Mesenteric fat pad (tissue), 1 donor: Measurements from ENCODE around the gene HAUS7. TPM values are rescaled to one million over a fixed set of nuclear protein-coding genes. Genes with fewer than 3 reads are reported as not detected.

Experiments used
- DNase-seq: peaks from one replicate; pipeline ENCODE4 v3.0.0-alpha.2; 2020; ENCODE audit warnings: low spot score
- total RNA-seq: library from RNA; stranded (reverse); fragmentation: NEBNext Ultra II Directional; extraction: Animal tissue kit (Norgen Biotek cat#: 25700); gene quantifications from one replicate; pipeline ENCODE4 v1.2.1, GENCODE V29; 2021
- donor health status: DM: yes; HTN: yes; CAD: no.

HAUS7 gene
- total RNA-seq, 1 donor from 2014 or later = 22.1 TPM

- no peak for DNase-seq
Measured at GRCh38 chrX:153440556-153441135, 29.7 kb downstream of the HAUS7 start.

- no peak for DNase-seq
Measured at GRCh38 chrX:153439977-153440376, 30.4 kb downstream of the HAUS7 start.

GRCh38 chrX:153438532-153438931 lies 31.8 kb downstream of the HAUS7 start:
- no peak for DNase-seq

- DNase-seq = no peak
Measured at GRCh38 chrX:153435845-153436244, 34.5 kb downstream of the HAUS7 start.

DNA sequence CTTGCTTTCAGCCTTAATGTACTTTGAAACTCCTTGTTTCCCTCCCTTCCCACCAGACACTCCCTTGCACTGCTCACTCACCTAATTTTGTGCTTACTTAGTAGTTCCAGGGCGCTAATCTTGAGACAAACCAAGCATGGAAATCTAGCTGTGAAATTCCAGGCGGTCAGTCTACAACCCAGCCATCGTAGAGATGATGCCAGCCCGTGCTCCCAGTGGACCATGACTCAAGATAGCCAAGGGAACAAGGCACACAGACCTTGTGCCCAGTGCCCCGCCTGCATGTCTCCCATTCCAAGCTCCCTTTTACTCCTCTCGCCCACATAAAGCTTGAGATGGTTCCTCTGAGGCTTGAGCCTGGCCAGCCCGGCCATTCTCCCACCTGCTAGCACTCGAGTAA lies 35.6 kb downstream of the HAUS7 start:
- DNase-seq = no peak

- no peak for DNase-seq
Measured at GRCh38 chrX:153433781-153434285, 36.5 kb downstream of the HAUS7 start.

DNA sequence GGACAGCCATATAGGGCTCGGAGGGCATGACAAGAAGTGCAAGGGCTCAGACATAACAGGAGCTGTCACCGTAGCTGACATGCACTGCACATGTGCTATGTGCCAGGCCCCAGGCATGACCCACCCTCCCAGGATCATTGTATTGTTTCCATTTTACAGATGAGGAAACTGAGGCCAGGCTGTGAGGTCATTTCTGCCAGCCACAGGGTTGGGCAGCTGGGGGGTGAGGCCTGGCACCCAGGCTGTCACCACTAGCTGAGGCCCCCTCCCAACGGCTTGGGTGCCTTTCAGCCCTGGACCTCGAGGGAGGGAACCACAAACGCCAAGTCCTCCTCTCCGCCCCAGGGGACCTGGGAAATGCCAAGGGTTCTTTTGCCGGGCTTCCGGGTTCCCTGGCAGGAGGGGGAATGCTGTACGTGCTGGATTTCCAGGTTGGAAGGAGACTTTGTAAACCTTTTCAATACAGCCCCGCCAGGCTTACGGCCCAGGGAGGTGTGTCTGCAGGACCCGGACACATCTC lies 37.2 kb downstream of the HAUS7 start:
- no peak for DNase-seq

DNA sequence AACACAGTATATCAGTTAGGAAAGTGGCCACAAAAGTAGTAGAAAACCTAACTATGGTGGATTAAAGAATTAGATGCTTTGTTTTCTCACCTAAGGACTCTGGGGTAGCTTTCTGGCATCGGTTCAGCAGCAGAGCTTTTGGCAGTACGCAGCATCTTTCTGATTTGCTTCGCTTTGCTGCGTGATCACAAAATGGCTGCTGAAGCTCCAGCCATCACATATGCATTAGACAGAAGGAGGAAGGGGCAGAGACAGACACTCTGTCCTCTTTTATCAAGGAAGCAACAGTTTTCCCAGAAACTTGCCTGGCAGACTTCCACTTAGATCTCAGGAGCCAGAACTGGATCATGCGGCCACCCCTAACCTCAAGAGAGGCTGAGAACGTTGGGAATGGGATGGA lies 39.6 kb downstream of the HAUS7 start:
- no peak for DNase-seq

GRCh38 chrX:153426204-153426603 lies 44.2 kb downstream of the HAUS7 start:
- no peak for DNase-seq

DNA sequence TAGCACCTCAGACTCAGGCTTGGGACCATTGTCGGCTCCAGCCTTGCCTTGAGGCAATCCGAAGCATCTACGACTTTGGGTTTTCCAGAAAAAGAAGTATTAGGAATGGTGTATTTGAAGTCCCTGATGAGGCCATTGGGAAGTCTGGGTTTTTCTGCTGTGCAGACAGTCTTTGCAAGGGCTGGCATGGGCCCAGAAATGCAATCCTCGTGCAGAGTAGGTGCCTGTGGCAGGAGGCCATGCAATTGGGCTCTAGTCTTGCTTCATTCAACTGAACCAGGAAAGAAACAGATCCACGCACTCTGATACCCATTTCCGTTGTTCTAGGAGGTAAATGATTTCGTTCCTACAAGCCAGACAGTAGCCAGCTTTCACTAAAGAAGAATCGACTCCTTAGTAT lies 46.7 kb downstream of the HAUS7 start:
- no peak for DNase-seq

GRCh38 chrX:153421856-153422255 lies 48.5 kb downstream of the HAUS7 start:
- DNase-seq = no peak

- no peak for DNase-seq
Measured at GRCh38 chrX:153420851-153421599, 49.4 kb downstream of the HAUS7 start.

DNA sequence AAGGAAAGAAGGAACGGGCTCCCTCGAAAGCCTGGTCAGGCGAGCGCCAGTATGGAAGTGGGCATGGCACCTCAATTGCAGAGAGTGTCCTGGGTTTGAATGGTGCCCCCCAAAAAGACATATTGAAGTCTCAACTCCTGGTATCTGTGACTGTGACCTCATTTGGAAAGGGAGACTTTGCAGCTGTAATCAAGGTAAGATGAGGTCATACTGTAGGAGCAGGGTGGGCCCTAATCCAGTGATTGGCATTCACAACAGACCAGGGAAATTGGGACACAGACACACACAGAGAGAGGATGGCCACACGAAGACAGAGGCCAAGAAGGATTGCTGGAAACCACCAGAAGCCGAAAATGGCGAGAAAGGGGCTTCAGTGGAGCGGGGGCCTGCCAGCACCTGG lies 52.7 kb downstream of the HAUS7 start:
- no peak for DNase-seq

- DNase-seq = no peak
Measured at GRCh38 chrX:153416781-153417450, 53.5 kb downstream of the HAUS7 start.

DNA sequence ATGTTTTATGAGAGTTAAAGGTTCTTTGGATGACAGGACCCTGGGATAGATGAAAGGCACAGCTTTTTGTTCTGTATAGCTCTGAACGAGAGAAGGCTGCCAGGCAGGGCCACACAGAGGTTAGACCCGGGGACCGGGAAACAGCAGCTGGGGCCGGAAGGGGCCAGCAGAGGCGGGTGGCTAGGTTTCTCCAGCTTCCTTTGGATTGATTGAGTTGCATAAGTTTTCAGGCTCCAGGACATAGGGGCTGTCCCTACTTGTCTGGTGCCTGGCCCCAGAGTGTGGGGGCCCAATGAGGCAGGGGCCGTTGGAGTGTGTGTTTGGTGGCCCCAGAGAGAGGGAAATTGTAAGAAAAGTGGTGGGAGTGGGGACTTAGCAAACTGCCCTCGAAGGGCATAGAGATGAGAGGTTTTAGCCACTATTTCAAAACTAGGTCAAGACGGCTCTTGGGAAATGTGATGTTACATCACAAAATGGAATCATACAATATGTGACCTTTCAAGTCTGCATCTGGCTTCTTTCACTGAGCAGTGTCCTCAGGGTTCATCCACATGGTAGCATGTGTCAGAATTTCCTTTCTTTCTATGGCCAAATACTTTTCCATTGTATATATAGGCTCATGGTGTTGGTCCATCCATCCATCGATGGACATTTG lies 55.4 kb downstream of the HAUS7 start:
- DNase-seq = no peak

GRCh38 chrX:153413731-153414130 lies 56.6 kb downstream of the HAUS7 start:
- DNase-seq = no peak

DNA sequence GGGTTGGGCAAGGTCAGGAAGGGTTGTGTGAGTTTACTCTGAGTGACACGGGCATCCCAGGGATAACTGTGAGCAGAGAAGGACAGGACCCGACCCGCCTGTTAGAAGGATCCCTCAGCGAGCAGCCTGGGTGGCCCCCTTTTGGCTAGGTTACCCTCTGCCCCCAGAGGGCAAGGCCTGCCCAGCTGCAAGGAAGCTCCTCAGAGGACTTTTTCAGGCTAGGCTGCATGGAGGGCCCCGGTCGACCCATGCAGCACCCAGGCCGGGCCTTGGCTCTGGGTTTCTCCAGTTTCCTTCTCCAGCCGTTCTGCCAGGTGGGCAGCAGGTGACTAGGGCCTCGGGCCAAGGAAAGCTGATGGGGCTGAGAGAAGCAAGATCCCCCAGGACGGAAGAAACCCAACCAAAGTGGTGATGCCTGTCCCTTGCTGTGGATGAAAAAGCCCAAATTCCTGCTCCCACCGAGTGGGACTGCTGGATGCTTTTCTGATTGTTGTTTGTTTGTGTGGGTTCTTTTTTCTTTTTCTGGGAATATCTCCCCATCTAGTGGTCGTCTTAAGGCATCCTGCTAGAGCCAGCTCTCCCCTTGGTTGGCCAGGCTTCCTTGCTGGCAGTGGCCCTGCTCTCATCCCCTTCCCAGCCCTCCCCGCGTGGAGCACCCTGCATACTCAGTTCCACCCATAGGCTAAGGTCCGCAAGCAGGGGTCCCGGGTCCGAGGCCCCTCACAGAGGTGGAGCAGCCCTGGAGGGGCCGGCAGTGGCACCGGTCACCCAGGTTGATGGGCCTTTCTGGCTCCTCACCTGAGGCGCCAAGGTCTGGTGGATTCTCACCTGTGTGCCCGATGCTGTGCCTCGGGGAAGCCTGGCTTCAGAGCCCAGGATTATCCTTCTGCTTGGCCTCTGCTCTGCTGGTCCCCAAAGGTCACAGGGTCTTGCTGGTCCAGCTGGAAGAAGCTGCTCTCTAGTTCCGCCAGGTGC lies 57.3 kb downstream of the HAUS7 start:
- no peak for DNase-seq

- DNase-seq = no peak
Measured at GRCh38 chrX:153411988-153412574, 58.3 kb downstream of the HAUS7 start.

DNA sequence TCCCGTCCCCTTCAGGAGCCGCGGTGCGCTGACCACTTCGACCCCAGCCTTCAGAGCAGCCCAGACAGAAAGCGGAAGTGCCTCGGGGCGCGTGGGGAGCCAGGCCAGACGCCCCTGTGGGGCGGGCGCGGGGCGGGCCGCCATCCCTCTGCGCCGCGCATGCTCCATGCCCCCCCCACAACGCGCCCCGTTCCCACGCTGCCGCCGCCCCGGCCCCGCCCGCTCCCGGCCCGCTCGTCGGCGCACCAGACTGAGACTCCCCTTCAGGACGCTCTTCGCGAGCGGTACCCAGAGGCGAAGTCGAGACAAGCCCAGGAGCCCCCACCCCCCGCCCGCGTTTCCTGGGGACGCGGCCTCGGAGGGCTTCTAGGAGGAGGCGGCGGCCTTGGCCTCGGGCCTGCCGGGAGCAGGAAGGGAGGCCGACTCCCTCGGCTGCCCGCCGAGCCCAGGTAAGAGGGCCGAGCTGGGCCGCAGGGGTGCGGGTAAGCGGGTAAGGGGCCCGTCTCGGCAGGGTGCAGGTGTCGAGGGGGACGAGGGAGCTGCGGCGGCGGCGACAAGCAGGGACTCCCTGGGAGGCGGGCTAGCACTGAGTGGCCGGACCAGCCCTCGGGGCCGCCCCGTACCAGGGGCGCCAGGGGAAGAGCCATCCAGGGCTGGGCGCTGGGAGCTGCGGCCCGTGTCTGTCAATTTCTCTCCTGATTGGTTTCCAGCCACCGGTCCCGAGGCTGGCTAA lies 59.0 kb downstream of the HAUS7 start, which contains the start of gene ZFP92:
TSS of gene ZFP92 (plus strand) at position 218 of the 733 bp plus-strand sequence. CDS start 6,851 bp downstream, outside the sequence.
- DNase-seq = no peak
